HEK293 (cell line): ENCODE data around the gene TARS2.

ENCODE experiments used
- CTCF ChIA-PET: fragments of 350-600 bp; formaldehyde crosslinking; extraction: SDS; loops from one replicate; lab custom pipeline; 2021; ENCODE audit warnings: antibody characterized with exemption; lab: Yijun Ruan, JAX
- POLR2A ChIA-PET: fragments of 300-600 bp; formaldehyde crosslinking; extraction: SDS; loops from one replicate; lab custom pipeline; 2020; ENCODE audit warnings: antibody characterized with exemption, inconsistent platforms; lab: Yijun Ruan, JAX
- H3K27ac ChIP-seq: fragments of 200-500 bp; sonication (Bioruptor generic); 2 replicates; pipeline ENCODE4 v1.5.1; 2014; ENCODE audit warnings: low read depth, low read length, control low read depth, inconsistent platforms; ENCODE audit errors: extremely low read depth
- H3K36me3 ChIP-seq, 2 experiments: fragments of 200-500 bp in 1 of 2; sonication (Bioruptor generic) in 1 of 2; 1 replicate in 1 of 2; 2 replicates in 1 of 2; pipeline ENCODE4 v1.5.1; 2014 to 2017; ENCODE audit warnings: inconsistent platforms in 2 of 2, low read length in 2 of 2; ENCODE audit not compliant: control insufficient read depth in 2 of 2, insufficient read depth in 1 of 2
- H3K4me1 ChIP-seq: fragments of 200-500 bp; sonication (Bioruptor generic); 2 replicates; pipeline ENCODE4 v1.5.1; 2014; ENCODE audit warnings: mild to moderate bottlenecking, low read length, inconsistent platforms; ENCODE audit not compliant: control insufficient read depth, insufficient read depth
- H3K4me3 ChIP-seq: 2 replicates; pipeline ENCODE4 v1.5.1; 2011; ENCODE audit warnings: low read depth, mild to moderate bottlenecking, control low read depth, low read length, moderate library complexity
- H3K9me3 ChIP-seq: fragments of 200-500 bp; sonication (Bioruptor generic); 2 replicates; pipeline ENCODE4 v1.5.1; 2014; ENCODE audit warnings: low read depth, low read length, inconsistent platforms; ENCODE audit not compliant: control insufficient read depth, insufficient read depth
- BCL11B ChIP-seq: fragments of 450-650 bp; formaldehyde crosslinking; IDR thresholded peaks from 2 replicates; pipeline ENCODE4 v1.5.1; 2016; ENCODE audit warnings: low read depth, missing biosample characterization, missing genetic modification characterization
- IKZF3 ChIP-seq: fragments of 450-650 bp; IDR thresholded peaks from 2 replicates; pipeline ENCODE4 v1.5.0; 2018; ENCODE audit warnings: missing biosample characterization, mild to moderate bottlenecking, missing genetic modification characterization, moderate library complexity
- PRDM1 ChIP-seq: fragments of 450-650 bp; formaldehyde crosslinking; IDR thresholded peaks from 2 replicates; pipeline ENCODE4; 2016; ENCODE audit warnings: missing biosample characterization, missing genetic modification characterization
- REST ChIP-seq: fragments of 450-650 bp; formaldehyde crosslinking; IDR thresholded peaks from 2 replicates; pipeline ENCODE4 v1.5.1; 2016; ENCODE audit warnings: missing biosample characterization, missing genetic modification characterization
- YY1 ChIP-seq: fragments of 450-650 bp; formaldehyde crosslinking; IDR thresholded peaks from 2 replicates; pipeline ENCODE4 v1.5.1; 2018; ENCODE audit warnings: missing biosample characterization, missing genetic modification characterization
- ZBTB11 ChIP-seq: fragments of 450-650 bp; formaldehyde crosslinking; conservative IDR thresholded peaks from 2 replicates; pipeline ENCODE4 v1.5.1; 2016; ENCODE audit warnings: low read depth, missing biosample characterization, missing genetic modification characterization
- ZNF157 ChIP-seq: fragments of 450-650 bp; formaldehyde crosslinking; IDR thresholded peaks from 2 replicates; pipeline ENCODE4 v1.5.1; 2016; ENCODE audit warnings: missing biosample characterization, missing genetic modification characterization
- ZNF175 ChIP-seq: fragments of 450-650 bp; formaldehyde crosslinking; IDR thresholded peaks from 2 replicates; pipeline ENCODE4 v1.5.1; 2016; ENCODE audit warnings: missing biosample characterization, missing genetic modification characterization
- ZNF202 ChIP-seq: fragments of 450-650 bp; formaldehyde crosslinking; IDR thresholded peaks from 2 replicates; pipeline ENCODE4 v1.5.1; 2016; ENCODE audit warnings: missing biosample characterization, missing genetic modification characterization, borderline replicate concordance
- ZNF248 ChIP-seq: fragments of 450-650 bp; formaldehyde crosslinking; IDR thresholded peaks from 2 replicates; pipeline ENCODE4 v1.5.1; 2017; ENCODE audit warnings: missing biosample characterization, missing genetic modification characterization
- ZNF335 ChIP-seq: fragments of 450-650 bp; formaldehyde crosslinking; conservative IDR thresholded peaks from 2 replicates; pipeline ENCODE4 v1.5.1; 2016; ENCODE audit warnings: missing biosample characterization, missing genetic modification characterization
- ZNF423 ChIP-seq: fragments of 450-650 bp; formaldehyde crosslinking; IDR thresholded peaks from 2 replicates; pipeline ENCODE4 v1.5.1; 2016; ENCODE audit warnings: missing biosample characterization, missing genetic modification characterization
- ZNF426 ChIP-seq: fragments of 450-650 bp; formaldehyde crosslinking; IDR thresholded peaks from 2 replicates; pipeline ENCODE4 v1.5.1; 2017; ENCODE audit warnings: missing biosample characterization, missing genetic modification characterization, mild to moderate bottlenecking, inconsistent platforms, moderate library complexity
- ZNF571 ChIP-seq: fragments of 450-650 bp; formaldehyde crosslinking; IDR thresholded peaks from 2 replicates; pipeline ENCODE4 v1.5.0; 2017; ENCODE audit warnings: missing biosample characterization, missing genetic modification characterization
- ZNF600 ChIP-seq: fragments of 450-650 bp; formaldehyde crosslinking; IDR thresholded peaks from 2 replicates; pipeline ENCODE4 v1.5.1; 2016; ENCODE audit warnings: missing biosample characterization, missing genetic modification characterization
- ZNF623 ChIP-seq: fragments of 450-650 bp; formaldehyde crosslinking; IDR thresholded peaks from 2 replicates; pipeline ENCODE4 v1.5.1; 2016; ENCODE audit warnings: missing biosample characterization, missing genetic modification characterization
- ZNF654 ChIP-seq: fragments of 450-650 bp; formaldehyde crosslinking; IDR thresholded peaks from 2 replicates; pipeline ENCODE4 v1.5.1; 2016; ENCODE audit warnings: low read depth, missing biosample characterization, missing genetic modification characterization
- ZXDB ChIP-seq: fragments of 450-650 bp; formaldehyde crosslinking; IDR thresholded peaks from 2 replicates; pipeline ENCODE4 v1.5.1; 2016; ENCODE audit warnings: missing biosample characterization, missing genetic modification characterization

Gene TARS2

GRCh38 chr1:150551051-150551783 lies 64.0 kb downstream of the TARS2 start:
- no peak overlapping the region for H3K4me3 ChIP-seq
- no peaks in the 10 kb centered on the region for H3K9me3 ChIP-seq
- H3K27ac ChIP-seq: no peak overlapping the region
- POLR2A ChIA-PET: interaction anchor here (0.6 to 1.3 kb wide), 4 partner anchors 9 to 40 kb away, joined by 3 to 6 read pairs (median 5); partner anchors contain the start of gene MCL1
- TF ChIP-seq ZNF426 (tag by site-specific recombination): no peak
- no peak for TF ChIP-seq IKZF3 (tag by site-specific recombination)
- TF ChIP-seq ZNF600 (tag by site-specific recombination): no peak
- no peak for TF ChIP-seq ZNF248 (tag by site-specific recombination)
- peak; percentile 43; the same call in 1 of the 2 replicates for TF ChIP-seq ZNF335
- TF ChIP-seq ZNF571 (tag by site-specific recombination): no peak
- peaks cover 0 to 6% of the 10 kb centered on the region in 2 experiments; a peak in 1 of 3 replicates for H3K36me3 ChIP-seq
- CTCF ChIA-PET: interaction anchor here (0.6 to 8.8 kb wide), 5 partner anchors 8 to 444 kb away, joined by 3 to 73 read pairs (median 3); no protein-coding TSS in a partner anchor
- no peaks in the 10 kb centered on the region for H3K4me1 ChIP-seq

- H3K4me3 ChIP-seq: no peak overlapping the region
- POLR2A ChIA-PET: interaction anchor here (0.6 to 1.6 kb wide), 4 partner anchors 14 to 740 kb away, joined by 3 to 6 read pairs (median 4); partner anchors contain the start of gene MCL1
- H3K36me3 ChIP-seq: peaks cover 0 to 6% of the 10 kb centered on the region in 2 experiments; a peak in 1 of 3 replicates
- no peaks in the 10 kb centered on the region for H3K9me3 ChIP-seq
- CTCF ChIA-PET: interaction anchor here (0.6 to 8.8 kb wide), 5 partner anchors 8 to 443 kb away, joined by 3 to 73 read pairs (median 3); no protein-coding TSS in a partner anchor
- no peaks in the 10 kb centered on the region for H3K4me1 ChIP-seq
- no peak overlapping the region for H3K27ac ChIP-seq
- TF ChIP-seq ZNF335: peak; percentile 15; the same call in 1 of the 2 replicates
- no peak for TF ChIP-seq REST (tag by site-specific recombination)
- no peak for TF ChIP-seq ZNF202 (tag by site-specific recombination)
- no peak for TF ChIP-seq ZNF623 (tag by site-specific recombination)
- no peak for TF ChIP-seq ZXDB
These were observed 64.5 kb downstream of the TARS2 start for GRCh38 chr1:150551784-150552127.

GRCh38 chr1:150552128-150552910 lies 65.1 kb downstream of the TARS2 start:
- Histone ChIP-seq H3K4me1 (no peaks in the 10 kb centered on the region), H3K36me3 (peaks cover 0 to 6% of the 10 kb centered on the region in 2 experiments; a peak in 1 of 3 replicates), H3K4me3 (no peak overlapping the region), H3K9me3 (no peaks in the 10 kb centered on the region), H3K27ac (no peak overlapping the region)
- ChIA-PET POLR2A (interaction anchor here (0.7 to 1.6 kb wide), 2 partner anchors 27 to 740 kb away, joined by 3 to 4 read pairs; partner anchors contain the start of gene MCL1), CTCF (interaction anchor here (0.9 to 8.8 kb wide), 3 partner anchors 7 to 24 kb away, joined by 3 to 73 read pairs (median 3); no protein-coding TSS in a partner anchor)
- no peak for TF ChIP-seq ZNF654
- no peak for TF ChIP-seq BCL11B (tag by site-specific recombination)
- no peak for TF ChIP-seq ZNF175 (tag by site-specific recombination)
- TF ChIP-seq ZBTB11 (tag by site-specific recombination): no peak
- TF ChIP-seq PRDM1: 0 out of 2 replicates have a peak, but pooled peaks have one; percentile 9
- TF ChIP-seq YY1 (tag by site-specific recombination): no peak
- TF ChIP-seq ZNF157 (tag by site-specific recombination): no peak
- TF ChIP-seq ZNF600 (tag by site-specific recombination): peak; percentile 76
- TF ChIP-seq ZNF423 (tag by site-specific recombination): no peak
